Parathyroid adenoma (tissue), 2 donors: Measurements from ENCODE around the gene DYNC2I2.
"Not testable (repeated sequence)": the region's sequence is repeated elsewhere in the genome, so short reads cannot be mapped to it uniquely, and the experiment has no call there.

Source experiments
- H2AFZ ChIP-seq: fragments of 300-600 bp; sonication (generic); one replicate; pipeline ENCODE4 v1.7.0; 2017; ENCODE audit warnings: antibody characterized with exemption, mild to moderate bottlenecking
- H3K27ac ChIP-seq: fragments of 300-600 bp; sonication (generic); one replicate; pipeline ENCODE4 v1.7.0; 2017
- H3K27me3 ChIP-seq: fragments of 300-600 bp; sonication (generic); one replicate; pipeline ENCODE4 v1.7.0; 2017; ENCODE audit warnings: low read length; ENCODE audit not compliant: control insufficient read depth, insufficient read depth
- H3K36me3 ChIP-seq: fragments of 300-600 bp; sonication (generic); one replicate; pipeline ENCODE4 v1.7.0; 2017; ENCODE audit warnings: low read length; ENCODE audit not compliant: control insufficient read depth, insufficient read depth
- H3K4me1 ChIP-seq: fragments of 300-600 bp; sonication (generic); one replicate; pipeline ENCODE4 v1.7.0; 2017; ENCODE audit warnings: control low read depth
- H3K4me2 ChIP-seq: fragments of 300-600 bp; sonication (generic); one replicate; pipeline ENCODE4 v1.7.0; 2017; ENCODE audit warnings: low read length
- H3K4me3 ChIP-seq: fragments of 300-600 bp; sonication (generic); one replicate; pipeline ENCODE4 v1.7.0; 2017; ENCODE audit warnings: low read depth, low read length
- H3K79me2 ChIP-seq: fragments of 300-600 bp; sonication (generic); one replicate; pipeline ENCODE4 v1.7.0; 2017; ENCODE audit warnings: control low read depth
- H3K9ac ChIP-seq: fragments of 300-600 bp; sonication (generic); one replicate; pipeline ENCODE4 v1.7.0; 2017; ENCODE audit warnings: mild to moderate bottlenecking
- H3K9me3 ChIP-seq: fragments of 300-600 bp; sonication (generic); one replicate; pipeline ENCODE4 v1.7.0; 2017; ENCODE audit warnings: low read length; ENCODE audit not compliant: control insufficient read depth
- CTCF ChIP-seq: fragments of 300-600 bp; sonication (generic); IDR thresholded peaks from one replicate; pipeline ENCODE4 v1.7.0; 2017; ENCODE audit warnings: antibody characterized with exemption, mild to moderate bottlenecking
- donor health status: primary hyperparathyroidism.

DYNC2I2 gene

GRCh38 chr9:128703616-128704355, 47.1 kb upstream of the DYNC2I2 start:
- peak overlapping the region; percentile 89 for H2AFZ ChIP-seq
- H3K27me3 ChIP-seq: no peaks in the 10 kb centered on the region
- H3K36me3 ChIP-seq: no peaks in the 10 kb centered on the region
- H3K4me3 ChIP-seq: peak overlapping the region; percentile 68
- no peak for TF ChIP-seq CTCF
- H3K9ac ChIP-seq: no peak overlapping the region
- H3K27ac ChIP-seq: peak overlapping the region; percentile 57
- no peaks in the 10 kb centered on the region for H3K4me1 ChIP-seq
- H3K9me3 ChIP-seq: no peaks in the 10 kb centered on the region
- H3K79me2 ChIP-seq: no peaks in the 10 kb centered on the region
- H3K4me2 ChIP-seq: peak overlapping the region; percentile 91

GRCh38 chr9:128702949-128703615, 46.4 kb upstream of the DYNC2I2 start:
- Histone ChIP-seq H3K27me3 (no peaks in the 10 kb centered on the region), H3K4me3 (peak overlapping the region; percentile 68), H3K4me1 (no peaks in the 10 kb centered on the region), H3K4me2 (peak overlapping the region; percentile 91), H2AFZ (peak overlapping the region; percentile 89), H3K9ac (no peak overlapping the region), H3K36me3 (no peaks in the 10 kb centered on the region), H3K9me3 (no peaks in the 10 kb centered on the region), H3K27ac (peak overlapping the region; percentile 57), H3K79me2 (no peaks in the 10 kb centered on the region)
- no peak for TF ChIP-seq CTCF

GRCh38 chr9:128702445-128702948, 45.9 kb upstream of the DYNC2I2 start, which contains the start of gene PKN3:
TSS of gene PKN3 (plus strand) at chr9:128702503. CDS start at chr9:128702916, 413 bp downstream.
- Histone ChIP-seq H3K9ac (no peak within 1 kb of the TSS), H3K4me3 (peak within 1 kb of the TSS; percentile 68), H2AFZ (peak within 1 kb of the TSS; percentile 89), H3K27ac (peak within 1 kb of the TSS; percentile 57), H3K4me1 (no peaks in the 10 kb centered on the region), H3K79me2 (no peaks in the 10 kb centered on the region), H3K36me3 (no peaks in the 10 kb centered on the region), H3K9me3 (no peaks in the 10 kb centered on the region), H3K27me3 (no peaks in the 10 kb centered on the region), H3K4me2 (peak within 1 kb of the TSS; percentile 91)
- peak; percentile 69 for TF ChIP-seq CTCF

- H3K4me3 ChIP-seq: no peak overlapping the region
- H3K4me2 ChIP-seq: no peak overlapping the region
- no peaks in the 10 kb centered on the region for H3K36me3 ChIP-seq
- no peaks in the 10 kb centered on the region for H3K4me1 ChIP-seq
- no peak overlapping the region for H2AFZ ChIP-seq
- H3K27me3 ChIP-seq: no peaks in the 10 kb centered on the region
- no peak overlapping the region for H3K27ac ChIP-seq
- no peak overlapping the region for H3K9ac ChIP-seq
- no peaks in the 10 kb centered on the region for H3K9me3 ChIP-seq
- no peak for TF ChIP-seq CTCF
- no peaks in the 10 kb centered on the region for H3K79me2 ChIP-seq
Observed at GRCh38 chr9:128701227-128701854, 44.7 kb upstream of the DYNC2I2 start.

- H3K4me1 ChIP-seq, H3K9ac ChIP-seq, H3K4me2 ChIP-seq, H3K36me3 ChIP-seq, H2AFZ ChIP-seq, H3K4me3 ChIP-seq, H3K27ac ChIP-seq, H3K79me2 ChIP-seq, H3K9me3 ChIP-seq, H3K27me3 ChIP-seq: not testable (repeated sequence)
Observed at GRCh38 chr9:128699096-128699795, 42.6 kb upstream of the DYNC2I2 start.
